Mesendoderm (in vitro differentiated cells): ENCODE data around the gene PRDM4. TPM values are rescaled to one million over a fixed set of nuclear protein-coding genes. Genes with fewer than 3 reads are reported as not detected.
A peak's percentile ranks its signal among the peaks of the same experiment; 100 is the strongest.

Experiments used
- DNase-seq: peaks from one replicate; pipeline ENCODE4 v3.0.0; 2013
- H2AK5ac ChIP-seq: 2 replicates; pipeline ENCODE4 v1.6.1; 2013; ENCODE audit warnings: low read length, inconsistent platforms
- H2BK120ac ChIP-seq: 2 replicates; pipeline ENCODE4 v1.6.1; 2013; ENCODE audit warnings: low read depth, mild to moderate bottlenecking, low read length, moderate library complexity, mixed read lengths
- H2BK15ac ChIP-seq: replicated peaks from 2 replicates; pipeline ENCODE4 v1.6.1; 2013; ENCODE audit warnings: low read depth, mild to moderate bottlenecking, moderate library complexity
- H2BK5ac ChIP-seq: 2 replicates; pipeline ENCODE4 v1.6.1; 2013; ENCODE audit warnings: low read length, inconsistent platforms
- H3K18ac ChIP-seq: 2 replicates; pipeline ENCODE4 v1.6.1; 2013; ENCODE audit warnings: mild to moderate bottlenecking, low read length, mixed read lengths
- H3K23ac ChIP-seq: one replicate; pipeline ENCODE4 v1.6.1; 2013; ENCODE audit warnings: low read length
- H3K27ac ChIP-seq: 2 replicates; pipeline ENCODE4 v1.5.1; 2013; ENCODE audit warnings: low read depth, mild to moderate bottlenecking, inconsistent platforms, low read length, moderate library complexity
- H3K27me3 ChIP-seq: 2 replicates; pipeline ENCODE4 v1.6.1; 2013; ENCODE audit warnings: low read length, control low read depth, mild to moderate bottlenecking, inconsistent platforms; ENCODE audit not compliant: insufficient read depth, poor library complexity
- H3K36me3 ChIP-seq: 2 replicates; pipeline ENCODE4 v1.6.1; 2013; ENCODE audit warnings: low read length, inconsistent platforms; ENCODE audit not compliant: control insufficient read depth, insufficient read depth
- H3K4ac ChIP-seq: one replicate; pipeline ENCODE4 v1.6.1; 2013; ENCODE audit warnings: low read depth, mild to moderate bottlenecking, low read length, moderate library complexity
- H3K4me1 ChIP-seq: 2 replicates; pipeline ENCODE4 v1.6.1; 2013; ENCODE audit warnings: low read depth, low read length, inconsistent platforms; ENCODE audit not compliant: control insufficient read depth
- H3K4me2 ChIP-seq: 2 replicates; pipeline ENCODE4 v1.6.1; 2013; ENCODE audit warnings: low read length
- H3K4me3 ChIP-seq: 2 replicates; pipeline ENCODE4 v1.5.1; 2013; ENCODE audit warnings: mild to moderate bottlenecking, low read length
- H3K56ac ChIP-seq: one replicate; pipeline ENCODE4 v1.6.1; 2013; ENCODE audit warnings: low read length
- H3K79me1 ChIP-seq: 2 replicates; pipeline ENCODE4 v1.6.1; 2013; ENCODE audit warnings: low read length, inconsistent platforms
- H3K79me2 ChIP-seq: 2 replicates; pipeline ENCODE4 v1.6.1; 2013; ENCODE audit warnings: mild to moderate bottlenecking, low read length; ENCODE audit not compliant: control insufficient read depth, insufficient read depth
- H3K9ac ChIP-seq: 2 replicates; pipeline ENCODE4 v1.6.1; 2013; ENCODE audit warnings: low read length, inconsistent platforms
- H4K5ac ChIP-seq: one replicate; pipeline ENCODE4 v1.6.1; 2013; ENCODE audit warnings: low read length
- H4K8ac ChIP-seq: one replicate; pipeline ENCODE4 v1.6.1; 2013; ENCODE audit warnings: low read depth, mild to moderate bottlenecking, control low read depth, low read length, moderate library complexity
- WGBS: extraction: QIAGEN DNeasy Blood & Tissue Kit; methylation state at CpG from one replicate; pipeline ENCODE4 v1.1.7; 2013; ENCODE audit warnings: low lambda C conversion rate, missing lambda C conversion rate; ENCODE audit not compliant: insufficient coverage; ENCODE audit errors: extremely low coverage; 5-methylcytosine and 5-hydroxymethylcytosine counted together
- polyA plus RNA-seq, 2 experiments: library from polyadenylated mRNA; stranded (reverse); fragments of 200-250 nt; gene quantifications; one replicate each; pipeline ENCODE4 v1.2.3, GENCODE V29; 2013

The PRDM4 gene, protein sequence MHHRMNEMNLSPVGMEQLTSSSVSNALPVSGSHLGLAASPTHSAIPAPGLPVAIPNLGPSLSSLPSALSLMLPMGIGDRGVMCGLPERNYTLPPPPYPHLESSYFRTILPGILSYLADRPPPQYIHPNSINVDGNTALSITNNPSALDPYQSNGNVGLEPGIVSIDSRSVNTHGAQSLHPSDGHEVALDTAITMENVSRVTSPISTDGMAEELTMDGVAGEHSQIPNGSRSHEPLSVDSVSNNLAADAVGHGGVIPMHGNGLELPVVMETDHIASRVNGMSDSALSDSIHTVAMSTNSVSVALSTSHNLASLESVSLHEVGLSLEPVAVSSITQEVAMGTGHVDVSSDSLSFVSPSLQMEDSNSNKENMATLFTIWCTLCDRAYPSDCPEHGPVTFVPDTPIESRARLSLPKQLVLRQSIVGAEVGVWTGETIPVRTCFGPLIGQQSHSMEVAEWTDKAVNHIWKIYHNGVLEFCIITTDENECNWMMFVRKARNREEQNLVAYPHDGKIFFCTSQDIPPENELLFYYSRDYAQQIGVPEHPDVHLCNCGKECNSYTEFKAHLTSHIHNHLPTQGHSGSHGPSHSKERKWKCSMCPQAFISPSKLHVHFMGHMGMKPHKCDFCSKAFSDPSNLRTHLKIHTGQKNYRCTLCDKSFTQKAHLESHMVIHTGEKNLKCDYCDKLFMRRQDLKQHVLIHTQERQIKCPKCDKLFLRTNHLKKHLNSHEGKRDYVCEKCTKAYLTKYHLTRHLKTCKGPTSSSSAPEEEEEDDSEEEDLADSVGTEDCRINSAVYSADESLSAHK
- 12.1 TPM for polyA plus RNA-seq (2013, experiment 1 of 2)
- 11.8 TPM for polyA plus RNA-seq (2013, experiment 2 of 2)

DNA sequence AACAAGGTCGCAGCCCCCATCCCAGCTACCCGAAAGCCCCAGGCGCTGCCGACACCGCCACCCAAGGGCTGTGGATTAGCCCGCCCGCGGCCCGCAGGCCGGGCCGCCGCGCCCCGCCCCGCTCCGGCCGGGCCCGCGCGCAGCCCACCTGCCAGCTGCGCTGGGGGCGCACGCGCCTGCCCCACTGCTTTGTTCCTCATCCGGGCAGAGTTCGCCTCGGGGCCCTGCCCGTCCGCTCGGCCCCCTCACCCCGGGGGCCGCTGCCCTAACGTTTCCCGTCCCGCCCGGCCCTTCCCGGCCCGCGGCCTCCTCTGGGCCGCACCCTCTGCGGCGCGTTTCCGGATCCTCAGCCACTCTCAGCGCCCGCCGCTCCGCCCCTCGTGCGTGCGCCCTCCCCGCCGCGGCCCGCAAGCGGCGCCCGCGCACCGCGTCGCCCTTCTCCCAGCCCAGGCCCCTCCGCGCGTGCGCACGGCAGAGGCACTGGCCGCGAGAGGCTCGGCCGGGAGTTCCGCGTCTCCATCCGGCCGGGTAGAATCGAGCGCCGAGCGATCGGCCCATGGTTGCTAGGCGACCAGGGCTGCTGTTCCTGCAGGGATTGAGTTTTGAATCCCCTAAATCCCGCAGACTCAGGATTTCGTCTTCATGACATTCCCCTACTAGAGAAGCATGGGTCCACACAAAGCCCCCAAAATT, at the start of gene PRDM4:
TSS of gene PRDM4 (minus strand) at position 329 of the 693 bp plus-strand sequence. CDS start 622 bp downstream, outside the sequence.
- no peak within 1 kb of the TSS for H3K23ac ChIP-seq
- peaks cover 3% of the 10 kb centered on the region for H3K36me3 ChIP-seq
- no peak within 1 kb of the TSS for H2BK5ac ChIP-seq
- no peaks in the 10 kb centered on the region for H3K27me3 ChIP-seq
- H2BK15ac ChIP-seq = no peak within 1 kb of the TSS
- no peak within 1 kb of the TSS for H2BK120ac ChIP-seq
- H3K27ac ChIP-seq = peak within 1 kb of the TSS; percentile 62
- peak within 1 kb of the TSS; percentile 87 for H3K4me3 ChIP-seq
- peak within 1 kb of the TSS; percentile 63 for H3K4ac ChIP-seq
- H3K4me2 ChIP-seq = peak within 1 kb of the TSS; percentile 99
- H2AK5ac ChIP-seq = no peak within 1 kb of the TSS
- H3K56ac ChIP-seq = peak within 1 kb of the TSS; percentile 91
- DNase-seq = peak; percentile 97
- H4K5ac ChIP-seq = peak within 1 kb of the TSS; percentile 23
- H4K8ac ChIP-seq = no peak within 1 kb of the TSS
- H3K9ac ChIP-seq = peak within 1 kb of the TSS; percentile 88
- H3K18ac ChIP-seq = peak within 1 kb of the TSS; percentile 60
- peaks cover 20% of the 10 kb centered on the region for H3K79me2 ChIP-seq
- no CpG with 5 or more reads among the region's 83 CpGs for WGBS
- peaks cover 2% of the 10 kb centered on the region for H3K4me1 ChIP-seq
- H3K79me1 ChIP-seq = peaks cover 13% of the 10 kb centered on the region

DNA sequence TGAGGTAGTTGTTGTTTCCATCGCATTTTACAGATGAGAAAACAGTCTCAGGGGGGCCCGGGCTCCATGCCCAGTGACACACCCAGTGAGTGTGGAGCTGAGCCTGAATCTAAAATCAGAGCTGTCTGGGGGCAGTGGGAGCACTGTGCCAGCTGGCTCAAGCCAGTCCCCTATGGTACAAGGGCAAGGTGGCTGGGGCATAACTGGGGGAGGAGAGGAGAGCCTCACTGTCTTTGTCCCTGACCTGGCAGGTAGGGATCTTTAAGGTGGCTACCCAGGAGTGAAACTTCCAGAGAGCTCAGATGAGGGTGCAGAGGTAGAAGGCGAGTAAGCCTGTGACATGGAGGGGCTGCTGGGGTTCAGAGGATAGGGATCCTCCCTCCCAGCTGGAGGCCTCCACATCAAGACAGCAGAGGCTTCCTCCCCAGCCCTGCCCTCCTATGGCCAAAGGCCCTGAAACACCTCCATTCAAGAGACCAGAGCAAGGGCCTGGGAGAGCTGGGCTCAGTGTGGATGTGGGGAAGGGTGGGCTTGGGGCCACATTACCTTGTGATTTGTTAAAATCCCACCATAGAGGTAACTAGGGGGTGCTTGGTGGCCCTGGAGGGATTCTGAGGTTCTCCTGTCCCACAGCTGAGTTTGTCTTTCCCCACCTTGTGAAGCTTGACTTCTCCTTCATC, 46.7 kb upstream of the PRDM4 start:
- Histone ChIP-seq H3K56ac (no peak overlapping the region), H3K4me3 (no peak overlapping the region), H4K8ac (no peak overlapping the region), H4K5ac (no peak overlapping the region), H3K36me3 (no peaks in the 10 kb centered on the region), H2BK120ac (no peak overlapping the region), H3K27ac (no peak overlapping the region), H3K79me1 (no peaks in the 10 kb centered on the region), H3K23ac (no peak overlapping the region), H2BK15ac (no peak overlapping the region), H2BK5ac (no peak overlapping the region), H2AK5ac (no peak overlapping the region), H3K4me2 (no peak overlapping the region), H3K4me1 (no peaks in the 10 kb centered on the region), H3K79me2 (no peaks in the 10 kb centered on the region), H3K27me3 (no peaks in the 10 kb centered on the region), H3K18ac (no peak overlapping the region), H3K9ac (no peak overlapping the region), H3K4ac (no peak overlapping the region)
- DNase-seq = no peak
- no CpG with 5 or more reads among the region's 3 CpGs for WGBS

DNA sequence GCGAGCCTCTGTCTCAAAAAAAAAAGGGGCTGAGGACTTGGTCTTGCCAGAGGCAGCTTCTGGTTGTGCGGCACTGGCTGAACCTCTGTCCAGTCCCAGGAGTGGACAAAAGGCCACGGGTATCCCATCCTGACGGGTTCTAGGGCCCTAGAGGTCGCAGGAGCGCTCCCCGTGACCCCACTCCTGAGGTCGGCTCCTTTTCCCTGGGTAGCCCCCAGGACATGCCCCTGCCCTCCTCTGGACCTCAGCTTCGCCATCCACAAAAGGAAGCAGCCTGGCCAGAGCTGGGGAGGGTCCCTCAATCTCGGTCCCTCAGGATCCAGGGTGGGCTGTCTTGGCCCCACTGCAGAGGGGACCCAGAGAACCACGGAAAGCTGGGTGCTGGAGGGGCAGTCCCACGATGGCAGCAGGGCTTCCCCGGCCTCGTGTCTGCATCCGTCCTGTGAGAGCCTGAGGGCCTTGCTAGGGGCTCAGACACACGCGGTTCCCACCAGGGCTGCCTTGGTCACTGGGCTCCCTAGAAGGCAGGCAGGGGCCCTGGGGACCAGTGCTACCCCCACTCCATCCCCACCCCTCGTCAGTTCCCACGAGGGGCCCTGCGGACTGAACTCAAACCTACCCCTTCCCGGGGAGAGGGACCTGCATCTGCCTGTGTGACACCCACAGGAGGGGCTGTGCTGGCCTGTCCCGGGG, 44.7 kb upstream of the PRDM4 start:
- no peaks in the 10 kb centered on the region for H3K27me3 ChIP-seq
- H3K4me3 ChIP-seq = no peak overlapping the region
- no peak overlapping the region for H3K4ac ChIP-seq
- no peak overlapping the region for H4K5ac ChIP-seq
- no peak overlapping the region for H2BK5ac ChIP-seq
- H2BK120ac ChIP-seq = no peak overlapping the region
- no peaks in the 10 kb centered on the region for H3K36me3 ChIP-seq
- H2BK15ac ChIP-seq = no peak overlapping the region
- H3K23ac ChIP-seq = no peak overlapping the region
- H3K4me2 ChIP-seq = no peak overlapping the region
- WGBS = no CpG with 5 or more reads among the region's 22 CpGs
- H3K4me1 ChIP-seq = no peaks in the 10 kb centered on the region
- H3K56ac ChIP-seq = no peak overlapping the region
- H3K79me2 ChIP-seq = no peaks in the 10 kb centered on the region
- H3K9ac ChIP-seq = no peak overlapping the region
- H4K8ac ChIP-seq = no peak overlapping the region
- no peaks in the 10 kb centered on the region for H3K79me1 ChIP-seq
- no peak overlapping the region for H3K27ac ChIP-seq
- no peak overlapping the region for H3K18ac ChIP-seq
- DNase-seq = no peak
- no peak overlapping the region for H2AK5ac ChIP-seq

DNA sequence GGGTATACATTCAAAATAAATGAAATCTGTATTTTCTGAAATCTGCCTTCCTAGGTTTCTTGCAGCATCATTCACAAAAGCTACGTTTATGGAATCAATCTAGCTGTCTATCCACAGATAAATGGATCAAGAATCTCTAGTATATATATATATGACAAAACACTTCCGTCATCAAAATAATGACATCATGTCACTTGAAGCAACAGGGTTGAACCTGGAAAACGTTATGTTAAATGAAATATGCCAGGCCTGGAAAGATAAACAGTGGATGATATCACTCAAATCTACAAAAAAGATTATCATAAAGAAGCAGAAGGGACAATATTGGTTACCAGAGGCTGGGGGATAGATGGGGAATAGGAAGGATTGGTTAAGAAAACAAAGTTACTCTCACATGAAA, 42.2 kb upstream of the PRDM4 start:
- Histone ChIP-seq H3K4ac (no peak overlapping the region), H3K36me3 (no peaks in the 10 kb centered on the region), H3K4me1 (no peaks in the 10 kb centered on the region), H3K79me2 (no peaks in the 10 kb centered on the region), H3K27ac (no peak overlapping the region), H2BK15ac (no peak overlapping the region), H2BK120ac (no peak overlapping the region), H2AK5ac (no peak overlapping the region), H3K56ac (no peak overlapping the region), H3K18ac (no peak overlapping the region), H4K8ac (no peak overlapping the region), H3K79me1 (no peaks in the 10 kb centered on the region), H3K4me3 (no peak overlapping the region), H4K5ac (no peak overlapping the region), H2BK5ac (no peak overlapping the region), H3K27me3 (no peaks in the 10 kb centered on the region), H3K9ac (no peak overlapping the region), H3K4me2 (no peak overlapping the region), H3K23ac (no peak overlapping the region)
- no CpG with 5 or more reads among the region's 3 CpGs for WGBS
- DNase-seq = no peak

DNA sequence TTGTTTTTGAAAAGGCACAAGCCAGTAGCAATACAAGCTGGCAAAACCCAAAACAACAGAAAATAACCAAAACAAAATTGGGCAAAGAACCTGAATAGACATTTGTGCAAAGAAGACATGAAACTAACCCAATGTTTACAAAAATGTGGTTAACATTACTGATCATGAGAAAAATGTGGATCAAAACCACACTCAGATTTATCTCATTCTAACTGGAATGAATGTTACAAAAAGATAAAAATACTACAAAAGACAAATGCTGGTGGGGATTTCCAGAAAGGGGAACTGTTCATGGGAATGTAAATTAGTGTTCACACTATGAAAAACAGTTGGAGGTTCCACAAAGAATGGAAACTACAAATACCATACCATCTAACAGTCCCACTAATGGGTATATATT, 40.2 kb upstream of the PRDM4 start:
- H2BK15ac ChIP-seq = no peak overlapping the region
- no peaks in the 10 kb centered on the region for H3K4me1 ChIP-seq
- no peak overlapping the region for H3K9ac ChIP-seq
- no peak overlapping the region for H3K18ac ChIP-seq
- no peaks in the 10 kb centered on the region for H3K79me2 ChIP-seq
- no peaks in the 10 kb centered on the region for H3K27me3 ChIP-seq
- H2BK5ac ChIP-seq = no peak overlapping the region
- no peak overlapping the region for H3K4ac ChIP-seq
- no peak overlapping the region for H3K56ac ChIP-seq
- no peaks in the 10 kb centered on the region for H3K79me1 ChIP-seq
- no peak overlapping the region for H3K27ac ChIP-seq
- DNase-seq = no peak
- no peak overlapping the region for H2AK5ac ChIP-seq
- H3K4me2 ChIP-seq = no peak overlapping the region
- H2BK120ac ChIP-seq = no peak overlapping the region
- H3K23ac ChIP-seq = no peak overlapping the region
- no peak overlapping the region for H3K4me3 ChIP-seq
- H3K36me3 ChIP-seq = no peaks in the 10 kb centered on the region
- no peak overlapping the region for H4K5ac ChIP-seq
- H4K8ac ChIP-seq = no peak overlapping the region
